Measurements from ENCODE around the gene SKI.

Gene SKI

DNA sequence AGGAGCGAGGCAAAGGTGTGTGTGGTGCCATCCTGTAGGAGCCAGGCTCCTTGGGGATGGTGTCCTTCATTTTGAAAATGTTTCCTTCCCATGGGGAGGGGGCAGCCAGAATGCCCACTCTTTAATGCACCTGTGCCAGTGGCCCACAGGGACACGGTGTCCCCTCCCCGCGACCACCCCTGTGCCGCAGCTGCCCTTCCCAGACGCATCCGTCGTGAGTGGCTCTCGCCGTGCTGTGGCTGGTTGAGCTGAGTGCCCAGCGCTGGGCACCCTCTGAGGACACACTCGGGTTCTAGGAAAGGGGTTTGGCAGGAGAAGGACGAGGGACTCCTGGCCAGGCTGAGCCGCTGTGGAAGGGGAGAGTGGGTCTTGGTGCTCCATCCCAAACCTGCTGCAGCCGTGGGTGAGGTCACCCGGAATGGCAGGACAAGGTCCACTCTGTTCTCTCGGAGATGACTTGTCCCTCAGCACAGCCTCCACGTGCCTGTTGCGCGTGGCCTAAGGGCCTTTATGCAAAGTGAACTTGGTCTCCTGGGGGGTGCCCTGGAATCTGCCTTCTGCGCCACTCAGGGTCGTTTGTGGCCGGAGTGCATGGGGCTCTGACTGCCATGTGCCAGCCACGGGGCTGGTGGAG lies 74.3 kb downstream of the SKI start:
- no peak for TF ChIP-seq ZNF274 (IDR thresholded peaks at IDR 0.05; ENCODE audit: low read depth, low read length)
- no peak overlapping the region for H3K4me3 ChIP-seq (ENCODE audit: low read length)

DNA sequence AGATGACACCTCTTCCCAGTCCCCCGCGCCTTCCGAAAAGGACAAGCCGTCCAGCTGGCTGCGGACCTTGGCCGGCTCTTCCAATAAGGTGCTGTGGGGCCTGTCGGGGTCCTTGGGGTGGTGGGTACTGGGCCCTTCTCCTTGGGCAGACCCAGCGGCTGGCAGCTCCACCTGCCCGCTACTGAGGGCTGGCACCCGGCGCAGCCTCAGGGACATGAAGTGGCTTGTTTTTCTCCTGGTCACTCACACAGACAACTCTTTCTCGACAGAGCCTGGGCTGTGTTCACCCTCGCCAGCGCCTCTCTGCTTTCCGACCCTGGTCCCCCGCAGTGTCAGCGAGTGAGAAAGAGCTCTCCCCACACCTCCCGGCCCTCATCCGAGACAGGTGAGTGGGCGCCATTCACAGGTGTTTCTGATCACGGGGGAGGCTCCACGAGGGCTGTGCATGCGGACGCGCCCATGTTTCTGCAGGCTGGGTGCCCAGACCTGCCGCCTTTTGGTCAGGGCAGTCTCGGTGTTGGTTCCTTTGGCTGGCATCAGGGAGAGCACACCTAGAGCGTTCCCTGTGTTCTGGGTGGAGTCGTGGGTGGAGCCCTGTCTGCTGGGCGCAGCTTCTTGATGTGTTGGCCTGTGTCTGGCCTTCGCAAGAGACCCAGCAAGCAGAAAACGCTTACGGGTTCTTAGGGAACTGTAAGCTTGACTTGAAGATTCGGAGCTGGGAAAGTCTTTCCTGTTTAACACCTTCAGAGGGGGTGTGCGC lies 75.1 kb downstream of the SKI start:
- no peak for TF ChIP-seq ZNF274 (IDR thresholded peaks at IDR 0.05; ENCODE audit: low read depth, low read length)
- no peak overlapping the region for H3K4me3 ChIP-seq (ENCODE audit: low read length)

DNA sequence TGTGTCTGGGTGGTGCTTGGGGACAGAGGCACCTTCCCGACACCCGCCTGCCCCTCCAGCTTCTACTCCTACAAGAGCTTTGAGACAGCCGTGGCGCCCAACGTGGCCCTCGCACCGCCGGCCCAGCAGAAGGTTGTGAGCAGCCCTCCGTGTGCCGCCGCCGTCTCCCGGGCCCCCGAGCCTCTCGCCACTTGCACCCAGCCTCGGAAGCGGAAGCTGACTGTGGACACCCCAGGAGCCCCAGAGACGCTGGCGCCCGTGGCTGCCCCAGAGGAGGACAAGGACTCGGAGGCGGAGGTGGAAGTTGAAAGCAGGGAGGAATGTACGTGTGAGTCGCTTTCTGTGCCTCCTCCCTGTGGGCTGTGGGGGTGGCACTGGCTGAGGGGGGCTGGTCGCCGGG lies 75.7 kb downstream of the SKI start:
- no peak overlapping the region for H3K4me3 ChIP-seq (ENCODE audit: low read length)
- no peak for TF ChIP-seq ZNF274 (IDR thresholded peaks at IDR 0.05; ENCODE audit: low read depth, low read length)

DNA sequence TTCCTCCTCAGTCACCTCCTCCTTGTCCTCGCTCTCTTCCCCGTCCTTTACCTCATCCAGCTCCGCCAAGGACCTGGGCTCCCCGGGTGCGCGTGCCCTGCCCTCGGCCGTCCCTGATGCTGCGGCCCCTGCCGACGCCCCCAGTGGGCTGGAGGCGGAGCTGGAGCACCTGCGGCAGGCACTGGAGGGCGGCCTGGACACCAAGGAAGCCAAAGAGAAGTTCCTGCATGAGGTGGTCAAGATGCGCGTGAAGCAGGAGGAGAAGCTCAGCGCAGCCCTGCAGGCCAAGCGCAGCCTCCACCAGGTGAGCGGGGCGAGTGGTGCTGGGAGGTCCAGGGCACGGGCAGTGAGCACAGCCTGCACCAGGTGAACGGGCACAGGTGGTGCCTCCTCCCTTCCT lies 76.2 kb downstream of the SKI start:
- no peak for TF ChIP-seq ZNF274 (IDR thresholded peaks at IDR 0.05; ENCODE audit: low read depth, low read length)
- no peak overlapping the region for H3K4me3 ChIP-seq (ENCODE audit: low read length)

DNA sequence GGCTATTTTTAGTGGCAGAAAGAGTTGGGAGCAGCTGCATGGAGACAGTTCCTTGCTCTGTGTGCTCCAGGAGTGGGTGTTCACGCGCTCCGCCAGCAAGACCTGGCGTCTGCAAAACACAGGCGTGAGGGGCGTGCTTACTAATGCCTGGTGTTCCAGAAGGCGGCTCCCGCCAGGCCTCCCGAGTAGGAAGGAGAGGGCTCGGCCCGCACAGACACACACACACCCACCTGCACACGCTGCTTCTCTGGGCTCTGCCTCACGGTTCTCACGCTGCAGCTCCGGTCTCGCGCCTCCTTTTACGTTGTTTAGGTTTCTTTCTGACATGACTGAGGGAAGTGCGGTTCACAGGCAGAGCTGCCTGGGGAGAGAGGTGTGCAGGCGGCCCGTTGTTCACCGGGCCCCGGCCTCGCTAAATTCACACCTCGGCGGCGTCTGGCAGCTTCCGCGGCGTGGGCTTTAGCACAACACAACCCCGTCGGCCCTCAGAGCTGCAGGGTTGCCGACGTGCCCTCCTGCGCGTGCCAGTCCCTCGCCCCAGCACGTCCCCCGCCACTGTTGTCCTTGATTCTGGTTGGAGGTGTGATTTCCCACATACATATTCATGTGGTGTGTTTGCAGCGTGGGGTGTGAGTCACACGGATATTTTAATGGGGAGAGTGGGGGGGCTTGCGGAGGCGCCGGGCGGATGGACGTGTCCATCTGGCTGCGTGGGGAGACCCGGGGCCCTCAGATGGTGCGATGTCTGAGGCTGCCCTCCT lies 77.0 kb downstream of the SKI start:
- TF ChIP-seq ZNF274 (IDR thresholded peaks at IDR 0.05; ENCODE audit: low read depth, low read length), result no peak
- no peak overlapping the region for H3K4me3 ChIP-seq (ENCODE audit: low read length)

DNA sequence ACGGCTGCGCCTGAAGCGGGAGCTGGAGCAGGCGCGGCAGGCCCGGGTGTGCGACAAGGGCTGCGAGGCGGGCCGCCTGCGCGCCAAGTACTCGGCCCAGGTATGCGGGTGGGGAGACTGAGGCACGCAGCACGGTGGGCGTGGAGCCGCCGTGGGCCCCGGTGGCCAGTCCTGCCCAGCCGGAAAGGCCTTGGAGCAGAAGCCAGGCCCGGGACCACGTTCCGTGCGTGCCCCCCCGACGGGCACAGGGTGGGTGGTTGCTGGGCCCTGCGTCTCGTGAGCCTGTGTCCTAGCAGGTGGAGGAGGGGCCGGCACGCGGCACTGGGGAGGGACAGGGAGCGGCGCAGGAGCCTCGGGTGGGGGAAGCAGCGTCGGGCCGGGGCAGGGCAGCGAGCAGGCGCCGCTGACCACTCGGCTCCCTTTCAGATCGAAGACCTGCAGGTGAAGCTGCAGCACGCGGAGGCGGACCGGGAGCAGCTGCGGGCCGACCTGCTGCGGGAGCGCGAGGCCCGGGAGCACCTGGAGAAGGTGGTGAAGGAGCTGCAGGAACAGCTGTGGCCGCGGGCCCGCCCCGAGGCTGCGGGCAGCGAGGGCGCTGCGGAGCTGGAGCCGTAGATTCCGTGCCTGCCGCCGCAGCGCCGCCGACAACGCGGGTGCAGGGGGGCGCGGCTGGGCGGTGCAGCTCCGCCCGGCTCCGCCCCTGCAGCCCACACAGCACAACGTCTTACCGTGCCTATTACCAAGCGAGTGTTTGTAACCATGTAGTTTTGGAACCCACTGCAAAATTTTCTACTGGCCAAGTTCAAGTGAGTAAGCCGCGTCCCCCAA lies 78.2 kb downstream of the SKI start:
- TF ChIP-seq ZNF274 (IDR thresholded peaks at IDR 0.05; ENCODE audit: low read depth, low read length), result no peak
- no peak overlapping the region for H3K4me3 ChIP-seq (ENCODE audit: low read length)

DNA sequence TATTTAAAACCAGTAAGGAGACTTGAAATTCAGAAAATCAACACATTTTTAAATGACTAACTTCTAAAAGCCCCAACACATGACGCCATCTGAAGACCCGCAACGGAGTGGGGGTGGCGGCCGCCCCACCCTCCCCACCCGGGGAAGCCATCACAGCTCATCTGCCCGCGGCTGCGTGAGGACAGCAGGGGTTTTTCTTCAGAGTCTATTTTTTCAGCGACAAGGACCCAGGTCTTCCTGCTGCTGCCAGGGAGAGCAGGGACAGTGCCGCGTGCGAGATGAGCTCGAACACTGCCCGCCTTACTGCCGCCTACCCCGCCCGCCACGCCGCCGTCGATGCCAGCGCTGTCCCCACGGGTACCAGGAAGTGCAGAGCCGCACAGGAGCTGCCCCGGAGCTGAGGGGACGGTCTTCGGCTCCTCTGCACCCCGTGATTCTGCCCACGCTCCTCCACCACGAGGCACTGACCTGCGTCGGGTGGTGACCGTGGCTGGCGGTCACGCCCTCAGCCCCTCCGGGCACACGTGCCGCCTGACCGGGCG lies 79.0 kb downstream of the SKI start:
- TF ChIP-seq ZNF274 (IDR thresholded peaks at IDR 0.05; ENCODE audit: low read depth, low read length), result no peak
- no peak overlapping the region for H3K4me3 ChIP-seq (ENCODE audit: low read length)

DNA sequence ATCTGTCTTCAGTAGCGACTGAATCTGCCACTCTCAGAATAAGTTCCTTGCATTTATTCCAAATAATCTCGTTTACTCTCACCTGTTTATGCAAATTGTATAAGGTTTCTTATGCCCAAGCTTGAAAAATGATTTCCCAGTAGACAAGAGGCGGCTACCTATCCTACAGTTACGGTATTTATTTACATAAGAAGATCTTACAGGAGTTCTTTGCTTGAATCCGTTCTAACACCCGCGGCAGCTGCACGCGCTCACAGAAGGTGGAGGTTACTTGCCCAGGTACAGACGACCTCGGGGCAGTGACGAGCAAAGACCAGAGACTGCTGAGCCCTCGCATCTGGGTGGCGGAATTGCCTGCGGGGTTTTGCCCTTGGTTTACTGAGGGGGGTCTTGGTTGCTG lies 79.9 kb downstream of the SKI start:
- TF ChIP-seq ZNF274 (IDR thresholded peaks at IDR 0.05; ENCODE audit: low read depth, low read length), result no peak
- H3K4me3 ChIP-seq (ENCODE audit: low read length), result no peak overlapping the region

DNA sequence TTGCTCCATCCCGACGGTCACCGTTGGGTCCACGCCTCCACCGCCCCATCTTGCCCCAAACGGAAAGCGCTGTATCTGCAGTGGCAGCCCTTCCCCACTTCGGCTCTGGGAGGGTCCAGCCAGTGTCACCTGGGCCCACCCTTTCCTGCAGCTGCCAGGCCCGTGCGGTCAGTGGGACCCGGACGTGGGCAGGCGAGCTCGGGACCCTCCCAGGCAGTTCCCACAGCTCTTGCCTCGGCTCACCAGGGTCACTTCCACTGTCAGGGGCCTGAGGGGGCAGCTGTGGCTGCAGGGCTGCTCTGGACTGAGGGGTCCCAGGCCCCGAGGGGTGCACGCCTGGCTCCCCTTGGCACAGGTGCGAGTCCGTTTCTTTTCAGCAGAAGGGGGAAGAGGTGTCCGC lies 80.7 kb downstream of the SKI start:
- no peak overlapping the region for H3K4me3 ChIP-seq (ENCODE audit: low read length)
- TF ChIP-seq ZNF274 (IDR thresholded peaks at IDR 0.05; ENCODE audit: low read depth, low read length), result no peak

DNA sequence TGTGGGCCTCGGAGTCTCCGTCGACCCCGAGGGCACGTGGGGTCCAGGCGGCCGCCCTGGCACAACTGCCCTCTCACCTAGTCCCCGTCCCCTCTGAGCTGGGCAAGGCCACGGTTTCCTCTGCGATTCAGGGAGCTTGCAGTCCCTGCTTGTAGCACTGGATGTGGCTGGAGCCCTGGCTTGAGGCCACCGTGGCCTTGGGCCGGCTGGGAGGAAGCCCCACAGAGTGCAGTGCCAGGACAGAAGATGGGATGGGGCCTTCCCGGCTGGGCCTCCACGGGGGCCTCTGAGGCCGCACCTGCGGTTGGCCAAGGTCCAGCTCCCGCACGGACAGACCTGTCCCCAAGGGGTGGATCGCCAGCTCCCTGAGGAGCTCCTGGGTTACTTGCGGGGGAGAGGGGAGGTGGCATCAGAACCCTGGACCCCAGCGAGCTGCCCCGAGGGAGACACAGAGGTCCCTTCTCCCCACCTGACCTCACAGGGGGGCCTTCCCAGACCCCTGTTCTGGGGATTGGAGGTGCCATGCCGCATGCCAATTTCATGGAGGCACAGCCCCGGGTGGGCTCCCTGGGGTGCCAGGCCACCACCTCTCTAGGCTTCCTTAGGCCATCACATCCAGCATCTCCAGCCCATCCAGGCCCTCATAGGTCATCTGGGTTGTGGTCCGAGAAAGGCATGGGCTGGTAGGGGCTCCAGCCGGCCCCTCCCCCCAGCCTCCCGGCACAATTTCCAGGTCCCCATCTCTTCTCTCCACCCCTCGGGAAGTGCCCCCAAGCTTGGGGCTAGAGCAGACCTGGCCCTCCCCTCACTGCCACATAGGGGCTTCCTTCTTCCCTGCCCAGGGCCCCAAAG lies 82.4 kb downstream of the SKI start:
- no peak for TF ChIP-seq ZNF274 (IDR thresholded peaks at IDR 0.05; ENCODE audit: low read depth, low read length)
- H3K4me3 ChIP-seq (ENCODE audit: low read length), result no peak overlapping the region

DNA sequence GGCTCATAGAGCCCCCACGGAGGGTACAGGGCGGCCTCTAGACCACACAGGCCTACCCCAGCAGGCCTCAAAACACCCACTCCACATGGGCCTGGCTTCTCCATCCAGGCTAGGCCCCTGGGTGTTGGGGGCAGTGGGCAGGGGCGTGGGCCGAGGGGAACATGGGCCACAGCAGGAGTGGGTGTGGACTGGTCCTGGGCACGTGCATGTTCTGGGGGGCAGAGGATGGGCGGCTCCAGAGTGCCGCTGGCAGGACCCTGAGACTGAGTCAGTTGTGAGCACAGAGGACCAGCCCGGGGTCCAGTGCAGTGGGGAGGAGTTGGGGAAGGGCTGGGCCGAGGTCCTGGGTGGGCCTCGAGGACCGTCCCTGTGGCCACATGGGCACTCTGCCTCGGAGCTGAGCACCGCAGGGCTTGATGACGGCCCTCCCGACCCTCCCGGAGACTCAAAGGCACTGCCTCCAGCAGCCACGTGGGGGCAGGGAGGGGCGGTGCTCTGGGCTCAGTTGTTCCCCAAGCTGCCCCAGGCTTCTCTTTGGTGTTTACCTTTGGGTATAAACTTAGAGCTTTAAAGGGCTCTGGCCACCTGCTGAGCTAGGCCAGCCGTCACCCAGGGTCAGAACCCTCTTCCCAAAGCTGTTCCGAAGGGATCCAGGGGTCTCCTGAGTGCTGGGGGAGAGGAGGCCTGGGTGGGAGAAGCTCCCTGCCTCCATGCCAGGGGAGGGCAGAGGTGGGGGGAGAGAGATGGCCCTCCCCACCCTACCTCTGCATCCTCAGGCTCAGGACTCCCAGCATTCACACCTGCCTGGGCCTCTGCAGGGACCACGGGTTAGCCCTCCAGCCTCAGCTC lies 83.3 kb downstream of the SKI start:
- TF ChIP-seq ZNF274 (IDR thresholded peaks at IDR 0.05; ENCODE audit: low read depth, low read length), result no peak
- no peak overlapping the region for H3K4me3 ChIP-seq (ENCODE audit: low read length)

DNA sequence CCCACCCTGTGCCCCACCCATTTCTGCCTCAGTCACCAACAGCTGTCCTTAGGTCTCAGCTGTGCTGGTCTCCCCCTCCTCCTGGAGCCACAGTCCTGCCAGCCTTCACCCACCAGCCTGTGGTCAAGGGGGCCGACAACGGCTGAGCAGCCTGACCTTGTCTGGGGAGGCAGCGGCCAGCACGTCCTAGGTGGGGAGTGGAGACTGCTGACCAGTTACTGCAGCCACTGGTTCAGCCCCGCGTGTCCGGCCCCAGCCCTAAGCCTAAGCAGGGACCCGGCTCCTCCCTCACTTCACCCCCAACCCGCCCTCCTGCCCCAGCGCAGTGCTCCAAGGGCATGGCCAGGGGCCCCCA lies 84.0 kb downstream of the SKI start:
- no peak overlapping the region for H3K4me3 ChIP-seq (ENCODE audit: low read length)

More for the DNA sequence above, 84.0 kb downstream of the SKI start:
- TF ChIP-seq ZNF274 (IDR thresholded peaks at IDR 0.05; ENCODE audit: low read depth, low read length), result no peak
